GM23338 (cell line): Measurements from ENCODE around the gene MYO1A.
"Not testable (repeated sequence)": the region's sequence is repeated elsewhere in the genome, so short reads cannot be mapped to it uniquely, and the experiment has no call there.

Source experiments
- POLR2AphosphoS5 ChIP-seq: IDR thresholded peaks from 2 replicates; pipeline ENCODE4 v1.6.1; 2016; ENCODE audit warnings: antibody characterized with exemption, low read depth
- TF ChIP-seq, protein P1 (sequence below), 2 experiments: fragments of 200-600 bp in 1 of 2; sonication (generic) in 1 of 2; conservative IDR thresholded peaks; 2 replicates each; pipeline versions ENCODE4 v1.5.1 to v1.6.1; 2016 to 2017; ENCODE audit warnings: antibody characterized with exemption in 2 of 2, low read depth in 2 of 2, mild to moderate bottlenecking in 2 of 2, moderate library complexity in 1 of 2
- TF ChIP-seq, protein P2 (sequence below): IDR thresholded peaks from one replicate; pipeline ENCODE4 v1.6.1; 2018; ENCODE audit warnings: antibody characterized with exemption; ENCODE audit not compliant: unreplicated experiment

DNA sequence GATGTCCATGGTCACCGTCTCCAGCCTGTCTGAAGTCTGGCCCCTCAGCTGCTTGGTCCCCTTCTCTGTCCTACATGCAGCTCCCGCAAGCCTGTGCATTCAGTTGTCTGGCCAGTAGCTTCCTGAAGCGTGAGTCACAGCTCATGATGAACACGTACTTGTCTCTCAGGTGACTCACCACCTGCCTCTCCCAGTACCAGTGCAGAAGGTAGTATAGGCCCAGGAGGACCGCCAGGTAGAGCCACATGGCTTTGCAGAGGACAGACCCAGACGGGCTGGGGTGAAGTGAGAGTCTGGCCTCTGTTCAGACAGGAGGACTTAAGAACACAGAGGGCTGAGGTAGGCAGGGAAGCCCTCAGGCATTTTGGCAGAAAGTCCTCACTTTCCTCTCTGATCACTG lies 64.2 kb downstream of the MYO1A start:
- TF ChIP-seq, protein P1, sequence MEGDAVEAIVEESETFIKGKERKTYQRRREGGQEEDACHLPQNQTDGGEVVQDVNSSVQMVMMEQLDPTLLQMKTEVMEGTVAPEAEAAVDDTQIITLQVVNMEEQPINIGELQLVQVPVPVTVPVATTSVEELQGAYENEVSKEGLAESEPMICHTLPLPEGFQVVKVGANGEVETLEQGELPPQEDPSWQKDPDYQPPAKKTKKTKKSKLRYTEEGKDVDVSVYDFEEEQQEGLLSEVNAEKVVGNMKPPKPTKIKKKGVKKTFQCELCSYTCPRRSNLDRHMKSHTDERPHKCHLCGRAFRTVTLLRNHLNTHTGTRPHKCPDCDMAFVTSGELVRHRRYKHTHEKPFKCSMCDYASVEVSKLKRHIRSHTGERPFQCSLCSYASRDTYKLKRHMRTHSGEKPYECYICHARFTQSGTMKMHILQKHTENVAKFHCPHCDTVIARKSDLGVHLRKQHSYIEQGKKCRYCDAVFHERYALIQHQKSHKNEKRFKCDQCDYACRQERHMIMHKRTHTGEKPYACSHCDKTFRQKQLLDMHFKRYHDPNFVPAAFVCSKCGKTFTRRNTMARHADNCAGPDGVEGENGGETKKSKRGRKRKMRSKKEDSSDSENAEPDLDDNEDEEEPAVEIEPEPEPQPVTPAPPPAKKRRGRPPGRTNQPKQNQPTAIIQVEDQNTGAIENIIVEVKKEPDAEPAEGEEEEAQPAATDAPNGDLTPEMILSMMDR (conservative IDR thresholded peaks at IDR 0.05; ENCODE audit: low read depth in 2 of 2): not testable (repeated sequence)
- not testable (repeated sequence) for TF ChIP-seq POLR2AphosphoS5
- TF ChIP-seq, protein P2, sequence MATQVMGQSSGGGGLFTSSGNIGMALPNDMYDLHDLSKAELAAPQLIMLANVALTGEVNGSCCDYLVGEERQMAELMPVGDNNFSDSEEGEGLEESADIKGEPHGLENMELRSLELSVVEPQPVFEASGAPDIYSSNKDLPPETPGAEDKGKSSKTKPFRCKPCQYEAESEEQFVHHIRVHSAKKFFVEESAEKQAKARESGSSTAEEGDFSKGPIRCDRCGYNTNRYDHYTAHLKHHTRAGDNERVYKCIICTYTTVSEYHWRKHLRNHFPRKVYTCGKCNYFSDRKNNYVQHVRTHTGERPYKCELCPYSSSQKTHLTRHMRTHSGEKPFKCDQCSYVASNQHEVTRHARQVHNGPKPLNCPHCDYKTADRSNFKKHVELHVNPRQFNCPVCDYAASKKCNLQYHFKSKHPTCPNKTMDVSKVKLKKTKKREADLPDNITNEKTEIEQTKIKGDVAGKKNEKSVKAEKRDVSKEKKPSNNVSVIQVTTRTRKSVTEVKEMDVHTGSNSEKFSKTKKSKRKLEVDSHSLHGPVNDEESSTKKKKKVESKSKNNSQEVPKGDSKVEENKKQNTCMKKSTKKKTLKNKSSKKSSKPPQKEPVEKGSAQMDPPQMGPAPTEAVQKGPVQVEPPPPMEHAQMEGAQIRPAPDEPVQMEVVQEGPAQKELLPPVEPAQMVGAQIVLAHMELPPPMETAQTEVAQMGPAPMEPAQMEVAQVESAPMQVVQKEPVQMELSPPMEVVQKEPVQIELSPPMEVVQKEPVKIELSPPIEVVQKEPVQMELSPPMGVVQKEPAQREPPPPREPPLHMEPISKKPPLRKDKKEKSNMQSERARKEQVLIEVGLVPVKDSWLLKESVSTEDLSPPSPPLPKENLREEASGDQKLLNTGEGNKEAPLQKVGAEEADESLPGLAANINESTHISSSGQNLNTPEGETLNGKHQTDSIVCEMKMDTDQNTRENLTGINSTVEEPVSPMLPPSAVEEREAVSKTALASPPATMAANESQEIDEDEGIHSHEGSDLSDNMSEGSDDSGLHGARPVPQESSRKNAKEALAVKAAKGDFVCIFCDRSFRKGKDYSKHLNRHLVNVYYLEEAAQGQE: not testable (repeated sequence)
